ENCODE data around the gene CDH5. TPM values are rescaled to one million over a fixed set of nuclear protein-coding genes. Genes with fewer than 3 reads are reported as not detected.

Gene CDH5
- total and polyA plus RNA-seq, 2 of the 13 experiments (the other 11 are each of a cell fraction or from before 2014, with no cell fraction given), result 0.71 to 1.1 TPM

- no peak for TF ChIP-seq HNF1A (IDR thresholded peaks at IDR 0.05; ENCODE audit: low read depth)
- no peak for TF ChIP-seq HNF1A (CRISPR knock-in tag; IDR thresholded peaks at IDR 0.05; ENCODE audit: borderline replicate concordance)
- peak; percentile 41; the same call in 1 of the 2 replicates for TF ChIP-seq FOXA3 (CRISPR knock-in tag; IDR thresholded peaks at IDR 0.05)
- TF ChIP-seq ARID4A (CRISPR knock-in tag; IDR thresholded peaks at IDR 0.05; ENCODE audit: borderline replicate concordance), result no peak; the same call in 1 of the 2 replicates
- peak; percentile 86 for TF ChIP-seq THAP7 (CRISPR knock-in tag; IDR thresholded peaks at IDR 0.05)
- peak; percentile 9; the same call in 1 of the 2 replicates for TF ChIP-seq PATZ1 (CRISPR knock-in tag; IDR thresholded peaks at IDR 0.05)
- 0 out of 4 replicates have a peak, but pooled peaks of 1 of the 2 experiments have one; percentile 44 for TF ChIP-seq POLR2A (IDR thresholded peaks at IDR 0.05; ENCODE audit: insufficient read depth in 1 of 2, low read depth in 2 of 2, low read length in 2 of 2)
- TF ChIP-seq ZNF772 (CRISPR knock-in tag; IDR thresholded peaks at IDR 0.05), result peak; percentile 93
Observed at GRCh38 chr16:66406534-66407221, 40.2 kb downstream of the CDH5 start (continued).

All from HepG2 (cell line).